Breast epithelium (tissue), 4 donors: ENCODE measurements around the gene NOTUM. TPM values are rescaled to one million over a fixed set of nuclear protein-coding genes. Genes with fewer than 3 reads are reported as not detected.

Source experiments
- DNase-seq, 2 donors: peaks; one replicate each; pipeline ENCODE4 v3.0.0-alpha.2; 2019; ENCODE audit warnings: low spot score in 2 of 2
- H3K27ac ChIP-seq, 2 donors: fragments of 200-600 bp; sonication (generic) in 1 of 2; one replicate each; pipeline ENCODE4 v1.5.1; 2016 to 2019; ENCODE audit warnings: mild to moderate bottlenecking in 1 of 2
- H3K27me3 ChIP-seq, 2 donors: fragments of 200-600 bp; sonication (generic) in 1 of 2; one replicate each; pipeline versions ENCODE4 v1.5.1 to v1.6.0; 2017 to 2019; ENCODE audit warnings: control low read depth in 1 of 2, mild to moderate bottlenecking in 1 of 2
- H3K36me3 ChIP-seq: fragments of 200-600 bp; one replicate; pipeline ENCODE4 v1.5.1; 2019
- H3K4me1 ChIP-seq, 2 donors: fragments of 200-600 bp; sonication (generic); one replicate each; pipeline ENCODE4 v1.5.1; 2016 to 2019; ENCODE audit warnings: control low read depth in 1 of 2
- H3K4me3 ChIP-seq, 3 donors: fragments of 200-600 bp; sonication (generic); 1 replicate in 2 of 3; 2 replicates in 1 of 3; pipeline ENCODE4 v1.5.1; 2016 to 2019; ENCODE audit warnings: mild to moderate bottlenecking in 3 of 3, moderate library complexity in 2 of 3
- H3K9me3 ChIP-seq, 2 donors: fragments of 200-600 bp; sonication (generic) in 1 of 2; one replicate each; pipeline ENCODE4 v1.5.1; 2016 to 2019; ENCODE audit warnings: control low read depth in 1 of 2
- CTCF ChIP-seq, 3 donors: fragments of 450-650 bp; IDR thresholded peaks; one replicate each; pipeline ENCODE4 v1.5.1; 2016 to 2017; ENCODE audit warnings: antibody characterized with exemption in 3 of 3, mild to moderate bottlenecking in 3 of 3, moderate library complexity in 3 of 3
- POLR2A ChIP-seq: fragments of 450-650 bp; IDR thresholded peaks from one replicate; pipeline ENCODE4 v1.6.1; 2016; ENCODE audit warnings: antibody characterized with exemption, mild to moderate bottlenecking, moderate library complexity
- POLR2AphosphoS5 ChIP-seq, 3 donors: sonication (generic); formaldehyde crosslinking; IDR thresholded peaks; one replicate each; pipeline ENCODE4 v1.6.1; 2017; ENCODE audit warnings: antibody characterized with exemption in 3 of 3
- intact Hi-C: fragments of 100-400 bp; cut with DNase I; formaldehyde crosslinking; loops from one replicate; pipeline ENCODE4 v1.15.1; 2023; ENCODE audit warnings: low total_unique reads
- total RNA-seq, 3 donors: library from RNA; depleted of rRNA; stranded (reverse); fragments of >200 nt; gene quantifications; one replicate each; pipeline ENCODE4 v1.1.0, GENCODE V29; 2016

The NOTUM gene
- total RNA-seq, 3 donors from 2014 or later: 0.29 TPM; not detected in 2

DNA sequence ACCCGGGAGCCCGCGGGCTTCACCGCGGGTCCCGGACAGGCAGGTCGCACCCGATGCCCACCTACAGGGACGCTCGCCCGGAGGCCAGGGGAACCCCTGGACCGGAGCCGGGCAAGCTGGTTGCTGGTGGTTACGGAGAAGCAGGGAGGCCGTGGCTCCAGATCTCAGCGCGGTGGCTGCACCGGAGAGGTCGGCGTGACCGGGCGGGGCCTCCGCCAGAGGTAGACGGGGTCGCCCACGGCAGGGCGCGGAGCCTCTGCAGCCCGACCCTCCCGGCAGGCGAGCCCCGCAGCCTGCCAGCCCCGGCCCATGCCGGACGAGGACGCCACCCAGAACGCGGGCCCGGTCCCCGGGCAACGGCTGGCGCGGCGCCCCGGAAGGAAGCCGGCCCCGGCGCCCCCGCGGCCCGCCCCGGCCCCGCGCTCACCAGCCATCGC lies 50.1 kb downstream of the NOTUM start:
- Histone ChIP-seq H3K36me3 (no peaks in the 10 kb centered on the region), H3K9me3 (no peaks in the 10 kb centered on the region), H3K27ac (peak overlapping the region; percentile 35 to 65), H3K4me1 (peaks cover 0 to 9% of the 10 kb centered on the region in 2 donors), H3K4me3 (peak overlapping the region; percentile 76 to 98 (median 76)), H3K27me3 (no peaks in the 10 kb centered on the region)
- DNase-seq: no peak
- intact Hi-C loops: no loop called here
- TF ChIP-seq CTCF (IDR thresholded peaks at IDR 0.05) (no peak), POLR2AphosphoS5 (IDR thresholded peaks at IDR 0.05) (no peak), POLR2A (no peak)

DNA sequence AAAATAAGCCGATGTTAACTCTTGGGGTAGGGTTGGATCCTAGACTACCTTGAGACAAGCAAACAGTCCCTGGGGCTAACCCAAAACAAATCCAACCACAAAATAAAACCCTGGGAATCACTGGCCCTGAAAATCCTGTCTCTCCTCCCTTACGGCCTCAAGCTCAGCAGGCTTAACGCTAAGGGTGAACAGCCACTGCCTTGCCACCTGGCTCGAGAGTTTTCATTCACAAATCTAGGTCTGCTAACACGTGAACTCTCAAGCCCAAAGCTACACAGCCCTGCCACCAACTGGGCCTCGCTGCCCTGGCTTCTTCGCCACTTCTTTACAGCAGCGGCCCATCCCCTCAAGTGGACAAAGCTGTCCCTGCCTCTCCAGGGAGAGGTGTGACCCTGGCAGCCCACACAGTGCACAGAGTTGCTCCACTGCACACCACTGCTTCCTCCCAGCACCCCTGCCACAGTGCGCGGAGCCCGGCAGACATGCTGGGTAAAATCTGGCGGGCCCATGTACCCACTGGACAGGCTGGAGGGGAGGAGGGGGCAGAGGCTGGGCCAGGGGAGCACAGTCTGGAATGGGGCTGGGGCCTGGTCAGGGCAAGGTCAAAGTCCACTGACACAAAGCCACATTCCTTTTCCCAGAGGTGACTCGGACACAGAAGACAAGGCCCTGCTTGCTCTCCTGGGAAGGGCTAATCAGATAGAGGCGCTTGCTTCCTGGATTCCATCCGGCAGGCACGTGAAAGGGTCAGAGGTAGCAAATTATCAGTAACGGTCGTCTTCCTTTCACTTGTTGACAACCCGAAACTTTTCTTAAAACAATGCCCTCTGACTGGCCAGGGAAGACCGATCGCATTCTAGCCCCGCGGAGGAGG lies 50.8 kb downstream of the NOTUM start:
- intact Hi-C loops: no loop called here
- DNase-seq: no peak
- peaks cover 0 to 9% of the 10 kb centered on the region in 2 donors for H3K4me1 ChIP-seq
- no peaks in the 10 kb centered on the region for H3K9me3 ChIP-seq
- TF ChIP-seq CTCF (IDR thresholded peaks at IDR 0.05): no peak
- no peak for TF ChIP-seq POLR2AphosphoS5 (IDR thresholded peaks at IDR 0.05)
- TF ChIP-seq POLR2A: no peak
- H3K27ac ChIP-seq: peak overlapping the region; percentile 35 to 65
- H3K4me3 ChIP-seq: peak overlapping the region; percentile 76 to 98 (median 76)
- H3K27me3 ChIP-seq: no peaks in the 10 kb centered on the region
- H3K36me3 ChIP-seq: no peaks in the 10 kb centered on the region

GRCh38 chr17:81909231-81909630 lies 51.8 kb downstream of the NOTUM start:
- H3K4me3 ChIP-seq: no peak overlapping the region
- TF ChIP-seq POLR2A (no peak), CTCF (IDR thresholded peaks at IDR 0.05) (no peak), POLR2AphosphoS5 (IDR thresholded peaks at IDR 0.05) (no peak)
- no peaks in the 10 kb centered on the region for H3K9me3 ChIP-seq
- H3K4me1 ChIP-seq: peaks cover 0 to 9% of the 10 kb centered on the region in 2 donors
- intact Hi-C loops: no loop called here
- H3K27me3 ChIP-seq: no peaks in the 10 kb centered on the region
- no peak overlapping the region for H3K27ac ChIP-seq
- no peaks in the 10 kb centered on the region for H3K36me3 ChIP-seq
- no peak for DNase-seq

DNA sequence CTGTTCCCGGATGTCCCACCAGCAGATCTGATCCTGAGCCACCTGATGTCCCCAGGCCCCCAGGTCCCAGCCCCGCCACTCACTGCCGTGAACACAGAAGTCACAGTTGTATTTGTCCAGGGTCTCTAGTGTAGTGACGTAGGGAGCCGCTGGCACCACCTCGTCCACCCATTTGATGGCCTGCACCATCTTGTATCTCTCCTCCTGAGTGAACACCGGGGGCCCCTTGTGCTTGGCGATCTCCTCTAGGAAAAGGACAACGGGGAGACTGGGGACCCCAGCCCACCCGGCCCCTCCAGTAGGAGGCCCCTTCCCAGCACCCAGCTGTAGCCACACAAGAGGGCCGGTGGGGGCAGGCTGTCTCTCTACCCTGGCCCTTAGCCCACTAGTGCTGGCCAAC lies 52.2 kb downstream of the NOTUM start:
- Histone ChIP-seq H3K9me3 (no peaks in the 10 kb centered on the region), H3K27me3 (no peaks in the 10 kb centered on the region), H3K27ac (no peak overlapping the region), H3K36me3 (no peaks in the 10 kb centered on the region), H3K4me1 (peaks cover 0 to 9% of the 10 kb centered on the region in 2 donors), H3K4me3 (no peak overlapping the region)
- no peak for DNase-seq
- intact Hi-C loops: no loop called here
- TF ChIP-seq POLR2AphosphoS5 (IDR thresholded peaks at IDR 0.05): no peak
- TF ChIP-seq CTCF (IDR thresholded peaks at IDR 0.05): no peak
- no peak for TF ChIP-seq POLR2A
